Measurements from ENCODE around the gene ARL11.

ARL11 gene

DNA sequence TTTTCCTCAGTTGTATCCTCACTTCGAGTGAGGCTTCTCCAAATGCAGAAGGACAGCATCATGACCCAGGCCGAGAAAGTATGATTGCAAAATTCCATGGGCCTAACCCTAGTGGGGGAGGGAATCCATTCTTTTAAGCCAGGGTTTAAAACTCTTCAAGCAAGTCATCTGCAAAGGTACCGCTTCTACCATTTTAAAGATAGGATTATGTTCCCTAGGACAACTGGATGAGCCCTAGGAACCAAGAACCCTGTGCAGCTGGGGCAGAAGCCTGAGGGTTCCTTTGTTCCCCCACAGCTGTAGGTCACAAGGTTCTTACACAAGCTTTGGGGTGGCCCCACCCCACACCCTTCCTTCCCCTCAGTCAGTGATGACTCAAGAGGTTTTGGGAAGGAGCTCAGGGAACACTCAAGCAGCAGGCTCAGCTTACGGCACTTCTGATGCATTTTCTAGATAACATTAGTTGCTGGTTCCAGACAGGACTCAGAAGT is 13.5 kb downstream of the ARL11 start:
- Histone ChIP-seq H3K36me3 (ENCODE audit: insufficient read depth) (no peaks in the 10 kb centered on the region), H3K4me2 (no peak overlapping the region), H3K4me3 (IDR thresholded peaks at IDR 0.05; ENCODE audit: insufficient read depth, low read depth, low read length) (no peak overlapping the region), H3K9ac (no peak overlapping the region), H4K20me1 (ENCODE audit: insufficient read depth) (no peaks in the 10 kb centered on the region), H3K27ac (no peak overlapping the region), H3K4me1 (ENCODE audit: low read depth, poor library complexity, severe bottlenecking) (no peaks in the 10 kb centered on the region), H3K27me3 (ENCODE audit: insufficient read depth, low read depth) (no peaks in the 10 kb centered on the region), H2AFZ (ENCODE audit: low read depth) (no peak overlapping the region), H3K79me2 (ENCODE audit: insufficient read depth, low read depth) (no peaks in the 10 kb centered on the region)
- TF ChIP-seq, protein P1, sequence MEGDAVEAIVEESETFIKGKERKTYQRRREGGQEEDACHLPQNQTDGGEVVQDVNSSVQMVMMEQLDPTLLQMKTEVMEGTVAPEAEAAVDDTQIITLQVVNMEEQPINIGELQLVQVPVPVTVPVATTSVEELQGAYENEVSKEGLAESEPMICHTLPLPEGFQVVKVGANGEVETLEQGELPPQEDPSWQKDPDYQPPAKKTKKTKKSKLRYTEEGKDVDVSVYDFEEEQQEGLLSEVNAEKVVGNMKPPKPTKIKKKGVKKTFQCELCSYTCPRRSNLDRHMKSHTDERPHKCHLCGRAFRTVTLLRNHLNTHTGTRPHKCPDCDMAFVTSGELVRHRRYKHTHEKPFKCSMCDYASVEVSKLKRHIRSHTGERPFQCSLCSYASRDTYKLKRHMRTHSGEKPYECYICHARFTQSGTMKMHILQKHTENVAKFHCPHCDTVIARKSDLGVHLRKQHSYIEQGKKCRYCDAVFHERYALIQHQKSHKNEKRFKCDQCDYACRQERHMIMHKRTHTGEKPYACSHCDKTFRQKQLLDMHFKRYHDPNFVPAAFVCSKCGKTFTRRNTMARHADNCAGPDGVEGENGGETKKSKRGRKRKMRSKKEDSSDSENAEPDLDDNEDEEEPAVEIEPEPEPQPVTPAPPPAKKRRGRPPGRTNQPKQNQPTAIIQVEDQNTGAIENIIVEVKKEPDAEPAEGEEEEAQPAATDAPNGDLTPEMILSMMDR (conservative IDR thresholded peaks at IDR 0.05; ENCODE audit: low read depth, low read length) = no peak

DNA sequence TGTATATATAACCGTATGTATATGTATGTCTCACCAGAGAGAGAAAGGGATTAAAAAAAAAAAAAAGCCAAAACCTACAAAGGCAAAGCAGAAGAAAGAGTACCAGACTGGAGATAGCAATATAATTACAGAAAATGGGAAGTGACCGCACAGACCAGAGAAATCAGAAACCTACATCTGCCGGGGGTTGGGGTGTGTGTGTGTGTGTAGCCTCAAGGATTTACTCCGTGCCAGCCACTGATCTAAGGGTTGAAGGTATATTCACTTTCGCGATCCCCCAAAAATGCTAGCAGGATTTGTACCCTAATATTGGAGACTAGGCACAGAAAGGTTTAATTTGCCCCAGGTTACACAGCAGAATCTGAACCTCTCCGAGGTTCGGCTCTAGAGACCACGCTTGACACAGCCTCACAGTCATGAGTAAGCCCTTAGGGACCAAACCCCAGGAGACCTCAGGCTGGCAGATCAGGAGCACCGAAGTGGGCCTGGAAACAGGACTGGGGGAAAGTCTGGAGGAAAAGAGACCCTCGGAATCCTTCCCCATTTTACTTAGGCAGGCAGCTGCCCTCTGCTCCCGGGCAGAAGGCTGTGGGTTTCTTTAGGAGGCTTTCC is 14.8 kb downstream of the ARL11 start:
- TF ChIP-seq, protein P1 (conservative IDR thresholded peaks at IDR 0.05; ENCODE audit: low read depth, low read length) = no peak
- no peaks in the 10 kb centered on the region for H4K20me1 ChIP-seq (ENCODE audit: insufficient read depth)
- H3K27me3 ChIP-seq (ENCODE audit: insufficient read depth, low read depth) = no peaks in the 10 kb centered on the region
- H3K79me2 ChIP-seq (ENCODE audit: insufficient read depth, low read depth) = no peaks in the 10 kb centered on the region
- H3K4me2 ChIP-seq = no peak overlapping the region
- H3K4me3 ChIP-seq (IDR thresholded peaks at IDR 0.05; ENCODE audit: insufficient read depth, low read depth, low read length) = no peak overlapping the region
- no peaks in the 10 kb centered on the region for H3K36me3 ChIP-seq (ENCODE audit: insufficient read depth)
- no peaks in the 10 kb centered on the region for H3K4me1 ChIP-seq (ENCODE audit: low read depth, poor library complexity, severe bottlenecking)
- no peak overlapping the region for H2AFZ ChIP-seq (ENCODE audit: low read depth)
- H3K27ac ChIP-seq = no peak overlapping the region
- no peak overlapping the region for H3K9ac ChIP-seq

DNA sequence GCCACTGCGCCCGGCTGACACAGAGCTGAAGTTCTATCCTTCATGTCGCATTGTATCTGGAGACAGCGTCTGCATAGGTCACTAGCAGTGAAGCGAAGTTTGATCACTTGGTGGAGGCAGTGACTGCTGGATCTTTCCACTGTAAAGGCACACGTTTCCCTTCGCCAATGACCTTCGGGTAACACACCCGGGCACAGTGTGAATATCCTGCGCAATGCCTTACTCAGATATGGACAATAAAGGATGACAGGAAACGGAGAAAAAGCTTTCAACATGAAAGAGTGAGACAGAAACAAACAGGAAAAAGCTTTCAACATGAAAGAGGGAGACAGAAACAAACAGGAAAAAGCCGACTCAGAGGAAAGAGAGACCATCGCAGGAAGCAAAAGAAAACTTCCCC is 17.1 kb downstream of the ARL11 start:
- Histone ChIP-seq H3K79me2 (ENCODE audit: insufficient read depth, low read depth) (no peaks in the 10 kb centered on the region), H3K36me3 (ENCODE audit: insufficient read depth) (no peaks in the 10 kb centered on the region), H3K27me3 (ENCODE audit: insufficient read depth, low read depth) (no peaks in the 10 kb centered on the region), H2AFZ (ENCODE audit: low read depth) (no peak overlapping the region), H3K4me3 (IDR thresholded peaks at IDR 0.05; ENCODE audit: insufficient read depth, low read depth, low read length) (no peak overlapping the region), H3K4me1 (ENCODE audit: low read depth, poor library complexity, severe bottlenecking) (no peaks in the 10 kb centered on the region), H3K9ac (no peak overlapping the region), H3K4me2 (no peak overlapping the region), H4K20me1 (ENCODE audit: insufficient read depth) (no peaks in the 10 kb centered on the region), H3K27ac (no peak overlapping the region)
- TF ChIP-seq, protein P1 (conservative IDR thresholded peaks at IDR 0.05; ENCODE audit: low read depth, low read length) = no peak

DNA sequence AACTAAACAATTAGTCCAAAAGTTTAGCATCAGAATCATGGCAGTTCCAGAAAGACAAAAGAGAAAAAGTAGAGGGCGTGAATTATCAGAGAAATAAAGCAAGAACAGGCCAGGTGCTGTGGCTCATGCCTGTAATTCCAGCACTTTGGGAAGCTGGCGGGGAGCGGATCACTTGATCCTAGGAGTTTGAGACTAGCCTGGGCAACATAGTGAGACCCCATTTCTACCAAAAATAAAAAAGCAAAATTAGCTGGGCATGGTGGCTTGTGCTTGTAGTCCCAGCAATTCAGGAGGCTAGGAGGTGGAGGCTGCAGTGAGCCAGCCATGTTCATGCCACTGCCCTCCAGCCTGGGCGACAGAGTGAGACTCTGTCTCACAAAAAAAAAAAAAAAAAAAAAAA is 18.4 kb downstream of the ARL11 start:
- Histone ChIP-seq H3K9ac (no peak overlapping the region), H2AFZ (ENCODE audit: low read depth) (no peak overlapping the region), H3K4me2 (no peak overlapping the region), H3K79me2 (ENCODE audit: insufficient read depth, low read depth) (no peaks in the 10 kb centered on the region), H3K27ac (no peak overlapping the region), H4K20me1 (ENCODE audit: insufficient read depth) (no peaks in the 10 kb centered on the region), H3K4me1 (ENCODE audit: low read depth, poor library complexity, severe bottlenecking) (no peaks in the 10 kb centered on the region), H3K27me3 (ENCODE audit: insufficient read depth, low read depth) (no peaks in the 10 kb centered on the region), H3K36me3 (ENCODE audit: insufficient read depth) (no peaks in the 10 kb centered on the region), H3K4me3 (IDR thresholded peaks at IDR 0.05; ENCODE audit: insufficient read depth, low read depth, low read length) (no peak overlapping the region)
- TF ChIP-seq, protein P1 (conservative IDR thresholded peaks at IDR 0.05; ENCODE audit: low read depth, low read length) = no peak
